GM12891 (cell line): Measurements from ENCODE around the gene PAX8.

Experiments used
- PAX5 ChIP-seq: IDR thresholded peaks from 2 replicates; pipeline ENCODE4 v1.6.1; 2011; ENCODE audit warnings: low read length, moderate library complexity, mild to moderate bottlenecking; ENCODE audit not compliant: insufficient read depth, severe bottlenecking
- POLR2A ChIP-seq: IDR thresholded peaks from 2 replicates; pipeline ENCODE4 v1.6.1; 2011; ENCODE audit warnings: low read depth, low read length, control low read depth
- TAF1 ChIP-seq: IDR thresholded peaks from 2 replicates; pipeline ENCODE4 v1.6.1; 2011; ENCODE audit warnings: low read depth, low read length, control low read depth

GRCh38 chr2:113264713-113265403, 13.9 kb downstream of the PAX8 start:
- TF ChIP-seq POLR2A: no peak
- TF ChIP-seq PAX5: no peak
- TF ChIP-seq TAF1: no peak
